Forelimb muscle (tissue), 1 donor: ENCODE measurements around the gene GSTM1. TPM values are rescaled to one million over a fixed set of nuclear protein-coding genes. Genes with fewer than 3 reads are reported as not detected.

Experiments
- DNase-seq: peaks from one replicate; pipeline ENCODE4 v3.0.0-alpha.2; 2013; ENCODE audit warnings: low read depth
- polyA plus RNA-seq: library from polyadenylated mRNA; unstranded; fragments of 120-200 nt; gene quantifications from one replicate; pipeline ENCODE4 v1.2.1, GENCODE V29; 2013; ENCODE audit not compliant: insufficient read length

The GSTM1 gene
- polyA plus RNA-seq, 1 donor: 79.2 TPM

DNA sequence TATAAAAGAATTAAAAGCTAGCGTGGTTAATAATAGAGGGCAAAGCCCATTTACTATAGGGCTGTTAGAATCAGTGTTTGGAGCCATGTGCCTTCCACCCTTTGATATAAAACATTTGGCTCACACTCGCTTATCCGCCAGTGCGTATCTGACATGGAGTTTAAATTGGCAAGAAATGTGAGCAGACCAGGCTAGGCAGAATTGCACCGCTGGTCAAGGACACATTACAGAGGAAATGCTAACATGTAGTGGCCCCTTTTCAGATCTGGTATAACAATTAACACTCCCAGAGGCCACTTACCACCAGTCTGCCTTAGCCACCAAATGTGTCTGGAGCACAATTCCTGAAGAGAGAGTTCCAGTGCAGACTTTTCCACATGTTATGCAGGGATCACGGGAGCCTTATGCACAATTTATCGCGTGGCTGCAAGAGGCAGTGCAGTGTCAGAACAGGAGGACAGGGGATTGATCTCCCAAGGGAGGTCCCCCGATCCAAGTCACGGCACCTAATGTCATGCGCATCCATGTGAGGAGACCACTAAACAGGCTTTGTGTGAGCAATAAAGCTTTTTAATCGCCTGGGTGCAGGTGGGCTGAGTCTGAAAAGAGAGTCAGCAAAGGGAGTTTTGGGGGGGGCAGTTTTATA, 39.2 kb downstream of the GSTM1 start:
- no peak for DNase-seq

DNA sequence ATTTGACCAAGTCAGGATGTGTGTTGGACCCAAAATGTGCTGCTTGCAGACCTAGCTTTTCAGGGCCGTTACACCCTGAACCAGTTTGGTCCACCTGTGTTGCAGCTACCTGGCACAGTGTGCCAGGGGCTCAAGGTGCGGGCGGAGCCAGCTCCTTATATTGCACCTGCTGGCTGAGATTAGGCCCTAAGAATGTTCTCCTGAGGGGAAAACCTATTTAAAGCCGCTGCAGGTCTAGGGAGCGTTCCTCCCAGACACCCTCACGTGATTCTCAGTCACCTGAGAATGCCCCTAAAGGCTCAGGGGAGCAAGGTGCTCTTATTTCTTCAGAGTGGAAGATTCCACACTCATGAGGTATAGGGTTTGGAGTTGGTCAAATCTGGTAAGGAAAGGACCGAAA, 41.3 kb downstream of the GSTM1 start:
- no peak for DNase-seq

DNA sequence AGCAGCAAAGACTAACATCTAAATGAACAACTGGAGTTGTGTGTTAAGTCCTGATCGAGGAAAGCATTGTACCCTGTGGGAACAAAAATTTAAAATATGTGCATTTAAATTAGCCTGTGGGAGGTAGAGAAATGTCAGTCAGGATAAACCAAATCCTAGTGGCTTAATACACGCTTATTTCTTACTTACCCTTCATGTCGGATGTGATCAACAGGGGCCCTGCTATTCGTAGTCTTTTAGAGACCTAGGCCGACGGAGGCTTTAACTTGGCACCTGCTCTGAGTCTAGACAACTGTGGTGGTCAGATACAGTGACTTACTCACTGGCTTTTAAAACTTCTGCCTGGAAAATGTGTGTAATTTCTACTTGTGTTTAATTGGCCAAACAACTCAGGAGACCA, 43.0 kb downstream of the GSTM1 start:
- DNase-seq: no peak

DNA sequence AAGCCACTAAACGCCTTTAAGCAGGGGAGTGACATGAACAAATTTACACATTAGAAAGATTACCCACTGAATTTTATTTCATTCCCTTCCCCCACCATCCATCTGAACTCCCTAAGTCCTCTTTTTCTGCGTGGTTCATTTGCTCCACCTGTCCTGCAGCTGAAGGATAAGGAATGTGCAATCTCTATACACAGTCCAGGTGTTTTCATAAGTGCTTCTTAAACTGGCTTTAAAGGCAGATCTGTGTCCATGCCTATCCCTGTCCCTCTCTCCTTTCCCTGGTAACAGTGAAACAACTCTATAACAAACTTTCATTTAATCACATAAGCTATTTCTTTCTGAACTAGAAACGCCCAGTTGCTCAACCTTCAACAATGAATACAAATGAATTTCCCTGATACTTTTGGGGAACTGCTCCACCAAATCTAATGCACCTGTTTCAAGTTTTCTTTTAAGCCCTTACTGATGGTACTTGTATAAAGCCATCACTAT, 44.8 kb downstream of the GSTM1 start:
- DNase-seq: no peak

DNA sequence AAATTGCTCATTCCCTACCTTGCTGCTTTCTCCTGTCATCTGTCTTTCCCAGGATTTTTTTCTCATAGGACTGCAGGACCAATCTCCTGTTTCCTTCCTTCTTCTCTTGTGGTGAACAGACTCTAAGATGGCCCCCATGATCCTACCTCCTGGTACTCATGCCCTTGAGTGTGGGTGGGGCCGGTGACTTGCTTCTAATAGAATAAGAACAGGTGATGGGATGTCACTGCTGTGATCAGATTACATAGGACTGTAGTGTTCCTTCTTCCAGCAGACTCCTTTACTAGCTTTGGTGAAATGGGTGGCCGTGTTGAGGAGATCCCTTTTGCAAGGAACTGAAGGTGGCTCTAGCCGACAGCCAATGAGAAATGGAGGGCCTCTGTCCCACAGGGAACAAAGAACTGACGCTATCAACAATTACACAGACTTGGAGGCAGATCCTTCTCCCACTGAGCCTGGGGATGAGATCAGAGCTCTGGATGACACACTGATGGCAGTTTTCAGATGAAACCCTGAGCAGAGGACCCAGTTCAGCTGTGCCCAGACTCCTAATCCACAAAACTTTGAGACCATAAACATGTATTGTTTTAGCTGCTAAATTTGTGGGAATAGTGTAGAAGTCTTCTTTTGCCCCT, 45.7 kb downstream of the GSTM1 start:
- no peak for DNase-seq

DNA sequence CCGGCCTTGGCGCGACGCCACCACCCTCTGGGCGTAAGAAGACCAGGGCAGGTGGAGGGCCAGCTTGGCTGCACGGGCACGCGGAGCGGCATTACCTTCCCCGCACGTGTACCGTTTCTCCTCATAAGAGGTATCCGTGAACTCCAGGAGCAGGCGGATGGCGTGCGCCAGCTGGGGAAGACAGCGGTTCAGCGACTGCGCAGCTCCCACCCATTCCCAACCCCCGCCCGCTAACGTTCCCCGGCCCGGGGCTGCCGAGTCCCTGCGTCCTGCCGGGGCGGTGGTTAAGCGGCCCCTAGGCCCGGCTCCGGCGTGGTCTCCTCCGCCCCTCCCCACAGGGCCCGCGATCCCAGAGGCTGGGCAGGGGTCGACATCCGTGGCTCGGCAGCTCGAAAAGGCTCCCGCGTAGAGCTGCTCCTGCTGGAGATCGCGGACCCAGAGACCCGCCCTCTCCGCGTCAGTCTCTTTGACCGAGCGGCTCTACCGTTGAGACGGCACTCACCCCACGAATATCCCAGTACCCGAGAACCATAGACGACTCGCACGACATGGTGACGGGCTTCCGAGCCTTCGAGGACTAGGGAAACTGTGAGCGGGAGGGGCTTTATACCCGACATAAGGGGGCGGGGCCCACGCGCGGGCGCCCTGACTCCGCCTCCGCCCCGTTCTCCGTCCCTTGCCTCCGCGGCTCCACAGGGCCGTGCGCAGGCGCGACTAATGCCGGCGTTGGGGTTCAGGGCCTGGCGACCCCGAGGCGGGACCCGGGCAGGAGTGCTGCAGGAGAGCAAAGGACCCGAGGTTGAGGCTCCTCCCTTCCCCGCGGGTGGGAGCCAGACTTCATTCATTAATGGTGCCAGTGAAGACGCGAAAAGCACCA, 52.4 kb downstream of the GSTM1 start:
- DNase-seq: peak; percentile 32

DNA sequence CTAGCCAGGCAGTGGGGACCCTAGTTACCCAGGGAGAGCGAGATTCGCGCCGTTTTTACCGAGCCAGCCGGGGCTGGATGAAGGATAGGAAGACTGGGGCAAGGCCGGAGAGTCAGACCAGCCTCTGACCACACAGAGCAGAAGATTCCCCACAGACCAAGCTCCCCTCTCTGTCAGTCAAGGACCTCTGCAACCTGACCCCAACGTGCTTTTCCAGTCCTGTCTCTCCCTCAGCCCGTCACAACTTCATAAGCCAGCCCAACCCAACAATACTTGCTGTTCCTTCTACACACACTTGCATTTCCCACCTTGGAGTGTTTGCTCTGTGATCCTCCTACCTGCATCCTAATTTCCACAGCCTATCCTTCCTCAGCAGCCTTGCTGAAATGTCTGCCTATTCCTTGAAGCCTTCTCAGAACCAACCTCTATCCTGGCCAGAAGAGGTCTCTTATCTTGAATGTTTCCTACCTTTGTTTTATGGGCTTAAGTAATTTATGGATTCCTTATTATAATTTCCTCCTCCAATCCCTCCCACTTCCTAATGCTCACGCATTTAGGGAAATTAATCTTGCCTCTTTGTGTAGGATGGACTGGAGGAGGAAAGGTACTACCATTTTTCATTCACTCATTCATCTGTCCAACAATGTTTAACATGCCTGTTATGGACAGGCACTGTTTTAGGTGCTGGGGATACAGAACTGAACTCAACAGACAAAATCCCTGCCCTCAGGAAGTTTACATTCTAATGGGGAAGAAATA, 53.2 kb downstream of the GSTM1 start, which contains the start of gene GSTM3:
Gene GSTM3, minus strand, starts transcription at position 424 of the 759 bp plus-strand sequence. CDS start 751 bp downstream, outside the sequence.
- no peak for DNase-seq

Other genes with a start within 250 kb of the GSTM1 start
- 304 TPM for gene SYPL2, start 221.3 kb upstream of the GSTM1 start, polyA plus RNA-seq
- 38.9 TPM for gene ATXN7L2, start 203.9 kb upstream of the GSTM1 start, polyA plus RNA-seq
- 11.1 TPM for gene CYB561D1, start 193.7 kb upstream of the GSTM1 start, polyA plus RNA-seq
- 12.9 TPM for gene AMIGO1, start 178.1 kb upstream of the GSTM1 start, polyA plus RNA-seq
- 1.6 TPM for gene GPR61, start 147.9 kb upstream of the GSTM1 start, polyA plus RNA-seq
- gene GNAI3, start 139.2 kb upstream of the GSTM1 start, polyA plus RNA-seq: 6.7 TPM
- gene GNAT2, start 68.2 kb upstream of the GSTM1 start, polyA plus RNA-seq: not detected
- 33.8 TPM for gene AMPD2, start 68.0 kb upstream of the GSTM1 start, polyA plus RNA-seq
- gene GSTM4, start 31.7 kb upstream of the GSTM1 start, polyA plus RNA-seq: 25.1 TPM
- gene GSTM2, start 19.8 kb upstream of the GSTM1 start, polyA plus RNA-seq: 190 TPM
- gene GSTM5, start 24.4 kb downstream of the GSTM1 start, polyA plus RNA-seq: 16.6 TPM
- 40.6 TPM for gene GSTM3, start 53.2 kb downstream of the GSTM1 start, polyA plus RNA-seq
- not detected for gene EPS8L3, start 76.1 kb downstream of the GSTM1 start, polyA plus RNA-seq
- 7.1 TPM for gene CSF1, start 223.0 kb downstream of the GSTM1 start, polyA plus RNA-seq